PC-9 (cell line): Measurements from ENCODE around the gene AKAP5. TPM values are rescaled to one million over a fixed set of nuclear protein-coding genes. Genes with fewer than 3 reads are reported as not detected.

Source experiments
- BruUV-seq: library from RNA; stranded (reverse); fragments of 400-500 nt; replicated peaks from 2 replicates; lab custom pipeline; 2021; lab: Mats Ljungman, UMichigan
- CTCF ChIA-PET: fragments of 300-600 bp; sonication (Branson Sonifier 250); formaldehyde crosslinking; loops from one replicate; lab custom pipeline; 2022; ENCODE audit warnings: antibody characterized with exemption; lab: Charles Lee
- POLR2A ChIA-PET: fragments of 300-600 bp; sonication (Branson Sonifier 250); formaldehyde crosslinking; loops from one replicate; lab custom pipeline; 2022; ENCODE audit warnings: antibody characterized with exemption; ENCODE audit not compliant: unreplicated experiment; lab: Charles Lee
- DNase-seq, 2 experiments: peaks; one replicate each; pipeline versions ENCODE4 v3.0.0 to v3.0.0-alpha.2; 2015 to 2022; ENCODE audit warnings: mixed read lengths in 1 of 2
- H2AFZ ChIP-seq: fragments of 200-600 bp; sonication (generic); 2 replicates; pipeline ENCODE4 v1.8.1; 2017; ENCODE audit warnings: antibody characterized with exemption
- H3F3A ChIP-seq: fragments of 200-600 bp; sonication (generic); 2 replicates; pipeline ENCODE4 v1.8.1; 2017; ENCODE audit warnings: antibody characterized with exemption, mild to moderate bottlenecking, low read depth; ENCODE audit not compliant: insufficient read depth
- H3K27ac ChIP-seq: fragments of 200-600 bp; sonication (generic); 2 replicates; pipeline ENCODE4 v1.6.1; 2016; ENCODE audit warnings: mixed run types
- H3K27me3 ChIP-seq: fragments of 200-600 bp; sonication (generic); 2 replicates; pipeline ENCODE4 v1.6.1; 2016; ENCODE audit warnings: low read depth, mixed run types; ENCODE audit not compliant: insufficient read depth
- H3K36me3 ChIP-seq: fragments of 200-600 bp; sonication (generic); 2 replicates; pipeline ENCODE4 v1.6.1; 2016; ENCODE audit warnings: low read depth, mixed run types
- H3K4me1 ChIP-seq: fragments of 200-600 bp; sonication (generic); replicated peaks from 2 replicates; pipeline ENCODE4 v1.6.1; 2016; ENCODE audit warnings: mixed run types; ENCODE audit not compliant: insufficient read depth
- H3K4me2 ChIP-seq: fragments of 200-600 bp; sonication (generic); 2 replicates; pipeline ENCODE4 v1.6.1; 2017; ENCODE audit warnings: mixed run types
- H3K4me3 ChIP-seq: fragments of 200-600 bp; sonication (generic); 2 replicates; pipeline ENCODE4 v1.6.1; 2016; ENCODE audit warnings: mixed run types
- H3K79me2 ChIP-seq: fragments of 200-600 bp; sonication (generic); 2 replicates; pipeline ENCODE4 v1.6.1; 2017; ENCODE audit warnings: low read depth, mixed run types
- H3K9me2 ChIP-seq: fragments of 200-600 bp; sonication (generic); 2 replicates; pipeline ENCODE4 v1.8.1; 2017; ENCODE audit warnings: mild to moderate bottlenecking; ENCODE audit not compliant: insufficient read depth
- H3K9me3 ChIP-seq: fragments of 200-600 bp; sonication (generic); 2 replicates; pipeline ENCODE4 v1.8.1; 2016; ENCODE audit warnings: low read depth; ENCODE audit not compliant: insufficient read depth
- H4K20me1 ChIP-seq: fragments of 200-600 bp; sonication (generic); 2 replicates; pipeline ENCODE4 v1.8.1; 2017; ENCODE audit not compliant: insufficient read depth
- CTCF ChIP-seq: fragments of 200-600 bp; sonication (generic); conservative IDR thresholded peaks from 2 replicates; pipeline ENCODE4 v1.6.1; 2017; ENCODE audit warnings: mixed run types, antibody characterized with exemption, mild to moderate bottlenecking, moderate library complexity
- EZH2 ChIP-seq: fragments of 200-600 bp; sonication (generic); IDR thresholded peaks from 2 replicates; pipeline ENCODE4 v1.8.0; 2017; ENCODE audit warnings: antibody characterized with exemption, low read depth
- intact Hi-C: fragments of 100-400 bp; cut with micrococcal nuclease; formaldehyde crosslinking; loops from one replicate; pipeline ENCODE4 v1.10.0; 2022; ENCODE audit not compliant: unreplicated experiment
- total RNA-seq: library from RNA; stranded (reverse); gene quantifications from 2 replicates; pipeline ENCODE4 v1.2.3, GENCODE V29; 2021

The AKAP5 gene
- total RNA-seq, 1 experiment from 2014 or later, result 0.72 TPM

- no peak for TF ChIP-seq CTCF
- no peak for TF ChIP-seq EZH2
- CTCF ChIA-PET, result no interaction called here
- POLR2A ChIA-PET, result interaction anchor here (0.5 to 0.7 kb wide), 4 partner anchors 16 to 126 kb away, joined by 4 to 9 read pairs (median 7); no protein-coding TSS in a partner anchor
- H3K9me2 ChIP-seq, result no peaks in the 10 kb centered on the region
- peak overlapping the region; percentile 82 for H3K4me2 ChIP-seq
- H3K4me1 ChIP-seq, result peaks cover 48% of the 10 kb centered on the region
- 0 out of 2 replicates have a peak, but pooled peaks cover 4% of the 10 kb centered on the region for H3K36me3 ChIP-seq
- TSS peak; percentile 31 for BruUV-seq
- peak overlapping the region; percentile 93 for H2AFZ ChIP-seq
- intact Hi-C loops, result loop anchor here (1.0 to 10.0 kb wide), 6 partner anchors 37 to 469 kb away; partner anchors contain the start of genes CHURC1, HSPA2, PLEKHG3 and RAB15
- peak overlapping the region; percentile 61 for H3K4me3 ChIP-seq
- H3K27me3 ChIP-seq, result no peaks in the 10 kb centered on the region
- H4K20me1 ChIP-seq, result peaks cover 17% of the 10 kb centered on the region; the same call in 1 of the 2 replicates
- peaks cover 45% of the 10 kb centered on the region for H3F3A ChIP-seq
- peaks cover 78% of the 10 kb centered on the region for H3K79me2 ChIP-seq
- peak in 1 of 2 experiments; percentile 14 for DNase-seq
- peak overlapping the region; percentile 93 for H3K27ac ChIP-seq
- no peaks in the 10 kb centered on the region for H3K9me3 ChIP-seq
Measured at GRCh38 chr14:64502887-64503433, 37.7 kb downstream of the AKAP5 start.

- CTCF ChIA-PET, result interaction anchor here (0.6 to 0.7 kb wide), 3 partner anchors 9 to 778 kb away, joined by 5 to 8 read pairs (median 6); no protein-coding TSS in a partner anchor
- Histone ChIP-seq H2AFZ (peak within 1 kb of the TSS; percentile 93), H3K27me3 (no peaks in the 10 kb centered on the region), H3K4me3 (peak within 1 kb of the TSS; percentile 61), H3K36me3 (0 out of 2 replicates have a peak, but pooled peaks cover 8% of the 10 kb centered on the region), H3K79me2 (peaks cover 85% of the 10 kb centered on the region), H3K27ac (peak within 1 kb of the TSS; percentile 93), H4K20me1 (peaks cover 24% of the 10 kb centered on the region), H3K9me2 (no peaks in the 10 kb centered on the region), H3K9me3 (no peaks in the 10 kb centered on the region), H3K4me2 (peak within 1 kb of the TSS; percentile 82), H3K4me1 (peaks cover 55% of the 10 kb centered on the region), H3F3A (peaks cover 45% of the 10 kb centered on the region)
- BruUV-seq, result no TSS peak
- POLR2A ChIA-PET, result interaction anchor here (0.5 to 0.7 kb wide), 4 partner anchors 33 to 125 kb away, joined by 3 to 8 read pairs (median 5); no protein-coding TSS in a partner anchor
- TF ChIP-seq EZH2 (no peak), CTCF (no peak)
- peak; percentile 85 to 94 for DNase-seq
- intact Hi-C loops, result loop anchor here (1.0 to 10.0 kb wide), 7 partner anchors 37 to 469 kb away; partner anchors contain the start of genes CHURC1, HSPA2, PLEKHG3 and RAB15
Measured at GRCh38 chr14:64503434-64504309, 38.4 kb downstream of the AKAP5 start, which contains the start of gene ZBTB25. Gene ZBTB25, minus strand, starts transcription at chr14:64503838. Its CDS starts 13,305 bp downstream, at chr14:64490533.
